NCI-H524 (cell line): ENCODE measurements around the gene IGHMBP2.
A peak's percentile ranks its signal among the peaks of the same experiment; 100 is the strongest.

ENCODE experiments used
- DNase-seq, 2 experiments: peaks; one replicate each; lab custom pipeline; 2025; lab: John Stamatoyannopoulos, UW

IGHMBP2 gene

DNA sequence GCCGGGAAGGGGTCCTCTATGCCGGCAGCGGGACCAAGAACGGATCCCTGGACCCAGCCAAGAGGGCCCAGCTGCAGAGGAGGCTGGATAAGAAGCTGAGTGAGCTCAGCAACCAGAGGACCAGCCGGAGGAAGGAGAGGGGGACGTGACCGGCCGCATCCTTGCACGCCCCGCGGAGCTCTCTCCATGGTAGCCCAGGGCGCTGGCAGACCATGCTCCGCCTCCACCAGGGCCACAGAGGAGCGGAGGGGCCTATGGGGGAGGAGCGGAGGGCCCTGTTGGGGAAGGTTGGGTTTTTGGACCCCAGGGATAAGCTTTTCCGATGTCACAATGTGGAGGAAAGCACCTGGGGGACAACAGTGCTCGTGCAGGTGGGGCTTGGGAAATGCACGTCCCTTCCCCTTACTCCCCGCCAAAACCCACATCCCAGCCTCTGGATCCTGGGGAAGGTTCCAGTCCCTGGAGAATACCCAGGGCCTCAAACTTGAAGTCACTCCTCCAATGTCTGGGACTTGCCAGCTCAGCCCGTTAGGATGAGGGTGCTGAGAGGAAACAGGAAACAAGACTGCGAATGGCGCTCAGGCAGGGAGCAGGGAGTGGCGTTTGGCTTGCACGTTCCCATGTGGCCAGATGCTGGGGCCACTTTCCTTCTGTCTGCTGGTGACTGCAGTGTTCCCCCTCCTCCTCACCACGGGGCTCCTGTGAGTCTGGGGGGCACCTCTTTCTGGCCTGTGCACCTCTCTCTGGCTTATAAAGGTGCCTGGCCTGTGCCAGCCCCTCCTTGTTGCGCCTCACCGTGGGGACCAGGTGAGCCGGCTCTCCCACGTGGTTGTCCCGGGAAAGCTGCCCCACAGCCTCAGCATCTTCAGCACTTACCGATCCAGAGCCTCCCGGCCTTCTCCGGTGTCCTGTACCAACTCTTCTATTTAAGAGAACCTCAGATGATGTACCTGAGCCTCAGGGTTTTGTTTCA is 36.2 kb downstream of the IGHMBP2 start:
- no peak for DNase-seq

DNA sequence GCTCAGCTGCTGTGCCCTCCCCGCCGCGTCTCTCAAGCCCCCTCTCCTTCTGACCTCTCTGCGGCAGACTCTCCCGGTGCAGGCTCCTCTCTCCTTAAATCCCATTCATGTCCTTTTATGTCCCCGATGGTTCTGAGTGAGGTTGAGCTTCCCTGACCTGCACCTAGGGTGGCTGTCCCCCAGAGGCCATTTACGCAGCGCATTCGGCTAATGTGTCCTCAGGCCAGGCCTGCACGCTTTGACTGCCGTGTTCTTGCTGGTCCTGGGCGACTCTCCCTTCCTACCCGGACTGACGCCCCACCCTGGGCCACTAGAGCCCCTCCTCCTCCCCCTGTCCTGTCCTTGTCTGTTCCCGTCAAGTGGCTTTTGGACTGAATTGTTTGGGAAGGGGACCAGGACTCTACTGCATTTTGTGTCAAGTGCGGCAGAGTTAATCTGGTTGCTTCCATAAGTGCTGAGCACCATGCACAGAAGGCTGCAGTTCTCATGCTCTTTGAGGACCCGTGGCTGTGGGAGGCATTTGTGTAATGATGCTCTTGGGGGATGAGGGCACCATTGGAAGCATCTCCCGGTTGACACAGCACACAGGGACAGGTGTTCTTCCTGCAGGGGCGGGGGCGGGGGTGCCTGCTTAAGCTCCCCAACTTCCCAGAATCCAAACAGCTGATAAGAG is 37.1 kb downstream of the IGHMBP2 start:
- no peak for DNase-seq

DNA sequence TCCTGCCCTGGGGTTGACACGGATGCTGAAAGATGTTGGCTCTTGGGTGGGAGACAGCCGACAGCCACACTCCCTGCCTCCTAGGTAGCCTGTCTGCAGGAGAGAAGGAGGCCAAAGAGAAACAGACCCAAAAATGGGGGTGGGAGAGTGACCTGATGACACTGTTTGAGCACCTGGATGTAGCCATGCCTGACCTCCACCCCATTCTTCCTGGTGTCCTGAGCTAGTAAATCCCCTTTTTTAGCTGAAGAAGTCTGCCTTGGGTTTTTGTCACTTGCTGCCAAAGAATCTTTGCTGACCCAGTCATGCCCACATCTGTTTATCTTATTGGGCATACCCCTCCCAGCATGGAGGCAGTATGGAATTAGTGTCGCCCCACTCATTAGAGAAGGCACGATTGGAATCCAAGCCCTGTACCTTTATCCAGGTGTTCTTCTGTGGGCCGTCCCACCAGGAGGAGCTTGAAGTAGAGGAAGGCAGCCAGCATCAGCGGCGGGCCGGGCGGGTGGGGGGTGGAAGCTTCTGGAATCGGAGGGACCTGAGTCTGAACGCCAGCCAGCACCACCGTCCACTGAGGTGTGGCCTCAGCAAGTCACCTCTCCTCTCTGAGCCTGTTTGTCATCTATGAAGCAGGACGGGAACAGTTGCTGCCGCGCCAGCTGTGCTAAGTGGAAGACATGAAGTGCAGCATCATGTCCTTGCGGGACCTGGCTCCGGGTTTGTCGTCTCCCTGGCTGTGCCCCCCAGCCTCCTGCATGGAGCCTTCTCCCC is 37.8 kb downstream of the IGHMBP2 start:
- DNase-seq = no peak

- DNase-seq = no peak
Measured at GRCh38 chr11:68942095-68942620, 38.5 kb downstream of the IGHMBP2 start.

- no peak for DNase-seq
Measured at GRCh38 chr11:68942751-68943271, 39.1 kb downstream of the IGHMBP2 start.

DNA sequence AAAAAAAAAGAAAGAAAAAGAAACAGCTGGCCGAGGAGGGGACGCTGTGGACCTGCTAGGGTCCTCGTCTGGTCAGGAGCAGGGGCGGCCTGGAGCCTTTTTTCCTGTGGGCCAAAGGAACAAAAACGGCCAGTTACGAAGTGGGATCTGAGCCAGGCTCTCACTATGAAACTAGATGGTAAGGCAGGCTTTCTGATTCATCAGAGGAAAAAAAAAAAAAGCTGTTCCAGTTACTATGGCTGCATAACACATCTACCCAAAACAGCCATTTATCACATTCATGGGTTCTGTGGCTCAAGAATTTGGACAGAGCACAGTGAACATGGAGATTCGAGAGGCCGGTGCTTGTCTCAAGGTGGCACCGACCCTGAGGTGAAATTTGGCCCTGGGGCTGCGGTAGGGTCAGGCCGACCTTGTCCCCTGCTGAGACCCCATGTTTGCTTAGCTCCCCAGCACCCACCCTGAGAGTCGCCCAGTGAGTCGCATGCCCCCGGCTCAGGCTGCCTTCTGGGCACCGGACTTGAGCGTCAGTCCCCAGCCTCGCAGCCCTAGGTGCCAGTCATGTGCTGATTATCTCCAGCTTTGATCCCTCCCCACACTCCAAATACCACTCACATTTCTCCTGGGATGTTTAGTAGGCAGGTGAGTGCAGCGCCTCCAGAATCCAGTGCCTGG is 42.9 kb downstream of the IGHMBP2 start:
- DNase-seq = no peak

- no peak for DNase-seq
Measured at GRCh38 chr11:68947151-68947550, 43.5 kb downstream of the IGHMBP2 start.

GRCh38 chr11:68948496-68948895 is 44.8 kb downstream of the IGHMBP2 start:
- DNase-seq = no peak

DNA sequence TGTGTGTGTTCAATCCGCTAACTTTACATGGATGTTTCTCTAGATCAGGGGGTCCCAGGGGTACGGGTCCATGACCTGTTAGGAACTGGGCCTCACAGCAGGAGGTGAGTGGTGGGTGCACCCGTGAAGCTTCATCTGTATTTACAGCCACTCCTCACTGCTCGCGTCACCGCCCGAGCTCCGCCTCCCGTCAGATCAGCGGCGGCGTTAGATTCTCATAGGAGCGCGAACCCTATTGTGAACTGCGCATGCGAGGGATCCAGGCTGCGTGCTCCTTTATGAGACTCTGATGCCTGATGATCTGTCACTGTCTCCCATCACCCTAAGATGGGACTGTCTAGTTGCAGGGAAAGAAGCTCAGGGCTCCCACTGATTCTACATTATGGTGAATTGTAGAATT is 45.2 kb downstream of the IGHMBP2 start:
- no peak for DNase-seq

DNA sequence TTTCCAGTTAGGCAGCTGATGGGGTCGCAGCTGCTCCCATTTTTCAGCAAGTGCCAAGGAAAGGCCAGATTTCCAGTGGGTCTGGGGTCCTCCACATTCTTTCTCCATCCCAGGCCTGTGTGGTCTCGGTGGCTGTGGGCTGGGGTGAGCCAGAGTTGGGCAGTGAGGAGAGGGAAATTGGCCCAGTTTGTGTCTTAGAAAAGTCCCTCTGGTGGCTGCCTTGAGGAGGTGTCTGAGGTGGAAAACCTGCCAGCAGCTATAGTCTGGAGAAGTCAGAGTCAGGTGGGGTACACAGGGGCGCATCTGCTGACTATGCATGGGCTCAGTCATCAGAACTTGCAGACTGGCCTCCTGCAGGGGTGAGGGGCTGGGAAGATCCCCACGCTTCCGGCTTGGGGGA is 46.6 kb downstream of the IGHMBP2 start:
- DNase-seq = peak in 1 of 2 experiments; percentile 19

DNA sequence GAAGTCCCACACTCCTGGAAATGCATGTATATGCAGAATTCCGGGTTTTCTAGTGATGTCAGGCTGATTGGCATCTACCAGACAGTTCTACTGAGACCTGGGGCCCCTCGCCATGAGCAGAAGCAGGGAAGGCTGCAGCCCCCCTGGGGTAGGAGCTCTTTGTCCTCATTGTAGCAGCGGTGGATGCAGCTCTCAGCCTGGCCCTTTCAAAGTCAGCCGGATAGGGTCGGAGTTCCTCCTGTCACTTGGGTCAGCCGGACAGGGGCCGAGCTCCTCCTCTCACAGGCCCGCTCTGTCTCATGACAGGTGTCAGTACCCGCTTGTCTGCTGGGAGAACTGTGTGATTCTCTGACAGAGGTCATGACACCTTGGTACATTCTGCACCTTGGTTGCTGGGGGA is 47.1 kb downstream of the IGHMBP2 start:
- no peak for DNase-seq

- DNase-seq = no peak
Measured at GRCh38 chr11:68954836-68955606, 51.3 kb downstream of the IGHMBP2 start.

DNA sequence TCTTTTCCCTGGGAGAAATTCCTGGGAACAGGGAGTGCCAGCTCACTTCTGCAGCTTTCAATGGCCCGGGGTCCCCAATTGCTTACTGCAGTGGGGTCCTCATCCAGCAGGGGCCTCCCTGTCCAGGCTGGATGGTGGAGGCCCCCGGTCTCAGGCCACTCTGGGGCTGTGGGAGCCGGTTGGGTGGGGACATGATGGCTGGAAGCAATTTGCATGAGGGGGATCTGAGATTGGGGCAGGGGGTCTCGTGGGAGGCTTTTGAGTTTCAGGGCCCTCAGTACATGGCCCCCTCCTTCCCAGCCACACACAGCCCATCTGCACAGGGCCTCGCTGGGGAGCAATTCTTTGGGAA is 51.9 kb downstream of the IGHMBP2 start:
- DNase-seq = no peak

DNA sequence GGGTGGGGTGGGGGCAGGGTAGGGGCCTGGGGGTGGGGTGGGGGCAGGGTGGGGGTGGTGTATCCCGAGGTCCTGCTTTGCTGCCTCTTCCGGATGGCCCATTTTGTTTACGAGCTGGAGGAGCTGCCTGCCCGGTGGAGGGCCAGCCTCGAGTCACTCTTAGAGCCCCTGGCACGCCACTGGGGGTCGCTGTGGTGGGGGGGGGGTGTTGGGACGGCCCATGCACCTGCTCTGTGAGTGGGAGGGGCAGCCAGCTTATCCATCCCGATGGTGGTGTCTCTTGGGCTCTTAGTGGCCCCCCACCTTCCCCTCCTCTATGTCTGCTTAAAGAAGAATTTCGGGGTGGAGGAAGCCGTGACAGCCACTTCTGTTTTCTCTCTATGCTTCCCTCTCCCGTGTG is 52.5 kb downstream of the IGHMBP2 start:
- peak in 1 of 2 experiments; percentile 5 for DNase-seq

DNA sequence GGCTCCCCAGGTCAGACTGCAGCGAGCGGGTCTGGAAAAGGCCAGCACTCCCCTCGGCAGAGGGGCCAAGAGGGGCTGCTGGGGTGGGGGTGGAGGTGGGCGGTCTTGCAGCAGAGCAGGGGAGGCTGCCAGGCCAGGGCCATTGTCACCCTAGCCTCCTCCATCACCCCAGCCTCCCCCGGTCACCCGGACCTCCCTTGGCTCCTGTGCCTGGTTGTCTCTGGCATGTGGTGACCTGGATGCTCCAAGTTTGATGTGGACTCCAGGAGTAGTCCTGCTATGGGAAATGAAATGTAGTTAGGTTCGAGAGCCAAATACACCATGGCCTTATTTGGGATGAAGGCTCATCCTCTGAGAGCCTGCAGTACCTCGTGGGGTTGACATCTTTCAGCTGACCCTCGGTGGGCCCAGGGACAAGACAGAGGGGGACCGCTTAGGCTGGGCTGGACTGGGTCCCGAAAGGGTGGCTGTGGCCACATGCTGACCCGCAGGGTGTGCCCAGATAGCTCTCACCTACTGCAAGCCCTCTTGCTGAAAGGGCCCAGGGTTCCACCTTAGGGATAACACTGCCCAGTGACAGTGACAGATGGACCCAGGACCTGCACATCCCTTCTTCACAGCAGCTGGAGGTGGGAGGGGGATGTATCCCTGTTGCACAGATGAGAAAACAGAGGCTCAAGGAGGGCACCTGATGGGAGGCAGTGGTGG is 53.0 kb downstream of the IGHMBP2 start:
- DNase-seq = peak in 1 of 2 experiments; percentile 14

GRCh38 chr11:68958211-68958610 is 54.5 kb downstream of the IGHMBP2 start:
- DNase-seq = no peak

GRCh38 chr11:68959465-68960293 is 56.0 kb downstream of the IGHMBP2 start:
- DNase-seq = peak; percentile 72 to 88

DNA sequence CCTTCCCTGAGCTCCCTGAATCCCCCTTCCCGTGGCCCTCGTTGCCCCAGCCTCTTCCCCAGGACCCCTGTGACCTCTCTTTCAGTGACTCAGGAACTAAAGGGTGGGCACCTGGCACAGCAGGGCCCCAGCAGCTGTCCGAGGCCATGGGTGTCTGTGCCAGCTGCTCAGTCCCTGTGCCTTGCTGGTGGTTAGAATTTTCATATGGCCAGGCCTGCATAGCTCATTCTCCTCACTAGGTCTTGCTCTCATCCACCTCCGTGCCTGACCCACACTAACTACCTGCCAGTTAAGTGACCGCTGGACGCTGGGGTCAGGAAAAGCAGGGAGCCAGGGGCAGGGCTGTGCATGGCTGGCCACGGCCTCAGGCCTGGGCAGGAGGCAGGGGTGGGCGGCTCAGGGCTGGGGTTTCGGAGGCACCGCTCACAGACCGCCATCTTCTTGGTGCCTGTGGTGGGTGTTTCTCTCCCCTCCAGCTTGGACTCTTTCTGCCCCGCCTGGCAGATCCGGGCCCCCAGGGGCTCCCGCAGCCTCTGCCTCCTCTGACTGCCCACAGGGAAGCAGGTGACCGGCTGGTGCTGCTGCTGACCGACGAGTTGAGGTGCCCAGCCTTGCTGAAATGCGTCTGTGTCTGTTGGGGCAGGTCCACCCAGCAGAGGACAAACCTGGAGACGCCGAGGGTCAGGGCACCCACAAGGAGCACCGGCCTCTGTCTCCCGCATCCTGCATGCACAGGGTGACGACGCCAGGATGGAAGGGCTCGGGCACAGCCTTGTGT is 56.8 kb downstream of the IGHMBP2 start:
- DNase-seq = peak in 1 of 2 experiments; percentile 78
